K562 (cell line): ENCODE data around the gene ANKS1B. TPM values are rescaled to one million over a fixed set of nuclear protein-coding genes. Genes with fewer than 3 reads are reported as not detected.

Source experiments
- ATAC-seq: fragments of 200-7000 bp; cut with Tn5 transposase; 3 replicates; pipeline ENCODE4 v1.9.1; 2020; ENCODE audit warnings: moderate library complexity
- BruUV-seq: library from RNA; stranded (reverse); fragments of 400-500 nt; replicated peaks from 2 replicates; lab custom pipeline; 2021; lab: Mats Ljungman, UMichigan
- CTCF ChIA-PET: fragments of 300-600 bp; formaldehyde crosslinking; extraction: SDS; loops from one replicate; lab custom pipeline; 2021; ENCODE audit warnings: low intra/inter-chr PET ratio; lab: Yijun Ruan, JAX
- POLR2A ChIA-PET: fragments of 300-600, 350-650 bp; sonication (Branson Sonifier 250); formaldehyde crosslinking; extraction: SDS; loops from one replicate; lab custom pipeline; 2021; ENCODE audit warnings: antibody characterized with exemption, inconsistent platforms; lab: Yijun Ruan, JAX
- DNase-seq, 4 experiments: peaks; one replicate each; pipeline versions ENCODE4 v3.0.0 to v3.0.0-alpha.2; 2011 to 2018; ENCODE audit warnings: low spot score in 3 of 4, mixed read lengths in 3 of 4; ENCODE audit errors: extremely low read depth in 1 of 4
- FAIRE-seq: peaks from 2 replicates; lab custom pipeline; 2011; peaks lifted over from hg19 to GRCh38; lab: Jason Lieb, UNC
- H2AFZ ChIP-seq: 2 replicates; pipeline ENCODE4 v1.6.0; 2011; ENCODE audit warnings: low read depth, low read length, control low read depth, inconsistent platforms
- H3K27ac ChIP-seq: fragments of 200-600 bp; 3 replicates; pipeline ENCODE4 v1.8.0; 2011; ENCODE audit warnings: low read depth, mild to moderate bottlenecking, control low read depth, inconsistent platforms, low read length, moderate library complexity, mixed read lengths; ENCODE audit errors: extremely low read depth
- H3K27me3 ChIP-seq, 2 experiments: fragments of 300-600 bp in 1 of 2; 2 replicates in 1 of 2; 3 replicates in 1 of 2; pipeline versions ENCODE4 v1.6.0 to v1.8.0; 2011; ENCODE audit warnings: inconsistent platforms in 2 of 2, low read length in 2 of 2, mild to moderate bottlenecking in 1 of 2, mixed read lengths in 1 of 2, moderate library complexity in 1 of 2; ENCODE audit not compliant: control insufficient read depth in 2 of 2, insufficient read depth in 2 of 2
- H3K36me3 ChIP-seq: fragments of 300-600 bp; 3 replicates; pipeline ENCODE4 v1.8.0; 2011; ENCODE audit warnings: mild to moderate bottlenecking, low read length, inconsistent platforms; ENCODE audit not compliant: control insufficient read depth, insufficient read depth
- H3K4me1 ChIP-seq, 2 experiments: fragments of 200-600 bp in 1 of 2; replicated peaks in 1 of 2; 2 replicates in 1 of 2; 3 replicates in 1 of 2; pipeline versions ENCODE4 v1.5.1 to v1.8.0; 2011; ENCODE audit warnings: inconsistent platforms in 2 of 2, low read length in 2 of 2, mild to moderate bottlenecking in 1 of 2, mixed read lengths in 1 of 2, moderate library complexity in 1 of 2; ENCODE audit not compliant: control insufficient read depth in 2 of 2, insufficient read depth in 2 of 2
- H3K4me2 ChIP-seq: 2 replicates; pipeline ENCODE4 v1.6.1; 2011; ENCODE audit warnings: low read length, control low read depth, inconsistent platforms, mixed read lengths; ENCODE audit not compliant: insufficient read depth
- H3K4me3 ChIP-seq: fragments of 200-600 bp; sonication (generic), shearing (Covaris generic); 2 replicates; pipeline ENCODE4 v1.5.1; 2016; ENCODE audit warnings: control low read depth, inconsistent platforms
- H3K79me2 ChIP-seq: fragments of 200-600 bp; 3 replicates; pipeline ENCODE4 v1.8.0; 2011; ENCODE audit warnings: low read length, inconsistent platforms; ENCODE audit not compliant: control insufficient read depth, insufficient read depth
- H3K9ac ChIP-seq, 2 experiments: 2 replicates each; pipeline versions ENCODE4 v1.6.0 to v1.6.1; 2011; ENCODE audit warnings: low read depth in 2 of 2, low read length in 2 of 2, control low read depth in 1 of 2, inconsistent platforms in 1 of 2, mild to moderate bottlenecking in 1 of 2, mixed read lengths in 1 of 2; ENCODE audit not compliant: insufficient read depth in 1 of 2
- H3K9me1 ChIP-seq: one replicate; pipeline ENCODE4 v1.6.0; 2011; ENCODE audit warnings: inconsistent platforms, mild to moderate bottlenecking, low read length, moderate library complexity; ENCODE audit not compliant: control insufficient read depth, insufficient read depth
- H3K9me3 ChIP-seq: replicated peaks from 2 replicates; pipeline ENCODE4 v1.5.1; 2011; ENCODE audit warnings: low read depth, low read length, inconsistent platforms; ENCODE audit not compliant: control insufficient read depth, insufficient read depth
- H4K20me1 ChIP-seq: replicated peaks from 2 replicates; pipeline ENCODE4 v1.6.1; 2011; ENCODE audit warnings: low read length, inconsistent platforms, mixed read lengths; ENCODE audit not compliant: control insufficient read depth, insufficient read depth
- ARID2 ChIP-seq: fragments of 450-650 bp; IDR thresholded peaks from 2 replicates; pipeline ENCODE4 v1.6.1; 2017; ENCODE audit warnings: antibody characterized with exemption, mild to moderate bottlenecking
- ASH1L ChIP-seq: fragments of 450-650 bp; IDR thresholded peaks from 2 replicates; pipeline ENCODE4 v1.6.1; 2018; ENCODE audit warnings: borderline replicate concordance, mild to moderate bottlenecking, low read depth; ENCODE audit not compliant: partially characterized antibody
- BMI1 ChIP-seq: fragments of 150-350 bp; IDR thresholded peaks from 2 replicates; pipeline ENCODE4 v1.6.1; 2014; ENCODE audit warnings: low read length
- BRD4 ChIP-seq: fragments of 200-600 bp; sonication (generic); IDR thresholded peaks from 2 replicates; pipeline ENCODE4 v1.6.1; 2017; ENCODE audit warnings: inconsistent platforms
- BRD9 ChIP-seq: fragments of 450-650 bp; IDR thresholded peaks from 2 replicates; pipeline ENCODE4 v1.6.1; 2018; ENCODE audit warnings: low read depth; ENCODE audit not compliant: partially characterized antibody
- CBX2 ChIP-seq: fragments of 200-600 bp; sonication (generic); IDR thresholded peaks from one replicate; pipeline ENCODE4 v1.6.1; 2012; ENCODE audit warnings: mild to moderate bottlenecking, low read length, inconsistent platforms; ENCODE audit not compliant: insufficient read depth, poor library complexity, severe bottlenecking
- DMBX1 ChIP-seq: fragments of 250-450 bp; sonication (Bioruptor Pico); IDR thresholded peaks from 2 replicates; pipeline ENCODE4 v1.8.0; 2022; ENCODE audit warnings: inconsistent platforms, mild to moderate bottlenecking, moderate library complexity, borderline replicate concordance
- IFI16 ChIP-seq: fragments of 250-450 bp; sonication (Bioruptor Pico); IDR thresholded peaks from 2 replicates; pipeline ENCODE4 v2.1.2; 2022; ENCODE audit warnings: mild to moderate bottlenecking, inconsistent platforms
- MCM5 ChIP-seq: fragments of 450-650 bp; IDR thresholded peaks from 2 replicates; pipeline ENCODE4 v1.6.1; 2016; ENCODE audit warnings: low read depth
- MEIS2 ChIP-seq: fragments of 450-650 bp; IDR thresholded peaks from 2 replicates; pipeline ENCODE4 v1.6.1; 2014; ENCODE audit warnings: mild to moderate bottlenecking; ENCODE audit not compliant: partially characterized antibody
- MIER1 ChIP-seq: fragments of 450-650 bp; IDR thresholded peaks from 2 replicates; pipeline ENCODE4 v1.6.1; 2016; ENCODE audit warnings: antibody characterized with exemption, mild to moderate bottlenecking, low read depth
- MLLT1 ChIP-seq, 2 experiments: fragments of 450-650 bp; IDR thresholded peaks; 2 replicates each; pipeline ENCODE4 v1.6.1; 2016
- NFATC3 ChIP-seq: fragments of 450-650 bp; IDR thresholded peaks from 2 replicates; pipeline ENCODE4 v1.6.1; 2017; ENCODE audit warnings: mild to moderate bottlenecking
- PTRF ChIP-seq: fragments of 450-650 bp; IDR thresholded peaks from 2 replicates; pipeline ENCODE4 v1.6.1; 2016; ENCODE audit warnings: mild to moderate bottlenecking, missing genetic modification characterization, missing compliant biosample characterization
- SMARCB1 ChIP-seq: IDR thresholded peaks from 2 replicates; pipeline ENCODE4 v1.6.1; 2011; ENCODE audit warnings: improper control_type of control experiment, low read depth; ENCODE audit not compliant: insufficient read length
- TAF15 ChIP-seq: fragments of 200-400 bp; formaldehyde crosslinking; IDR thresholded peaks from 2 replicates; pipeline ENCODE4 v1.6.1; 2017; ENCODE audit warnings: mild to moderate bottlenecking, low read depth, low read length, moderate library complexity
- ZNF696 ChIP-seq: fragments of 250-450 bp; sonication (Bioruptor Pico); conservative IDR thresholded peaks from 2 replicates; pipeline ENCODE4 v1.4.0; 2020; ENCODE audit warnings: mild to moderate bottlenecking, moderate library complexity
- WGBS: fragments of 100-300 bp; shearing (Covaris generic); methylation state at CpG from one replicate; pipeline ENCODE4 v1.1.6; 2016; ENCODE audit warnings: low coverage, mixed read lengths; ENCODE audit not compliant: insufficient coverage; ENCODE audit errors: missing lambda C conversion rate; 5-methylcytosine and 5-hydroxymethylcytosine counted together
- in situ Hi-C: fragments of 300-500 bp; cut with MboI; formaldehyde crosslinking; loops from 4 replicates; pipeline ENCODE4 v1.15.0; 2018; ENCODE audit warnings: inconsistent platforms, mixed read lengths
- intact Hi-C: fragments of 100-400 bp; cut with micrococcal nuclease; formaldehyde crosslinking; loops from 2 replicates; pipeline ENCODE4 v1.14.2; 2022
- polyA plus RNA-seq, 8 experiments: library from polyadenylated mRNA; depleted of rRNA in 4 of 8; stranded (reverse) in 5 of 8; unstranded in 3 of 8; fragments of >200 nt; fragmentation: Nextera tagmentation in 2 of 8; fragmentation: Illumina TruSeq in 1 of 8; extraction: Ambion mirVana in 2 of 8; extraction: Trizol in 1 of 8; gene quantifications; 2 replicates each; pipeline versions ENCODE4 v1.2.1 to v1.2.3, GENCODE V29; 2011 to 2014; ENCODE audit warnings: inconsistent platforms in 1 of 8, missing spikeins in 1 of 8
- total RNA-seq, 7 experiments: library from RNA; depleted of rRNA in 6 of 7; stranded (reverse); fragments of >200 nt in 6 of 7; fragmentation: Illumina TruSeq in 2 of 7; extraction: Trizol in 2 of 7; gene quantifications; 2 replicates each; pipeline versions ENCODE4 v1.2.1 to v1.2.3, GENCODE V29; 2011 to 2021; ENCODE audit warnings: low replicate concordance in 1 of 7

ANKS1B gene
- total and polyA plus RNA-seq, 9 of the 15 experiments (the other 6 are each of a cell fraction or from before 2014, with no cell fraction given), result 0.04 to 0.47 (median 0.28) TPM; not detected in 4

GRCh38 chr12:98856897-98857540, 1127.7 kb downstream of the ANKS1B start:
- H3K4me2 ChIP-seq, result no peak overlapping the region
- POLR2A ChIA-PET, result interaction anchor here (2.3 kb wide), 1 partner anchor 11 kb away, joined by 5 read pairs; no protein-coding TSS in a partner anchor
- H3K79me2 ChIP-seq, result no peaks in the 10 kb centered on the region
- no peaks in the 10 kb centered on the region for H3K9me3 ChIP-seq
- BruUV-seq, result no TSS peak
- intact Hi-C loops, result no loop called here
- H3K9me1 ChIP-seq, result no peaks in the 10 kb centered on the region
- H2AFZ ChIP-seq, result no peak overlapping the region
- H3K27ac ChIP-seq, result no peak overlapping the region
- ATAC-seq (no peak), FAIRE-seq (no peak), DNase-seq (no peak)
- no peak overlapping the region for H3K9ac ChIP-seq
- H3K4me3 ChIP-seq, result no peak overlapping the region
- peaks cover 8 to 13% of the 10 kb centered on the region in 2 experiments; a peak in 4 of 5 replicates for H3K27me3 ChIP-seq
- no peaks in the 10 kb centered on the region for H3K4me1 ChIP-seq
- no peaks in the 10 kb centered on the region for H3K36me3 ChIP-seq
- WGBS, result 2% methylated on average over 4 of the region's 4 CpGs
- in situ Hi-C loops, result no loop called here
- TF ChIP-seq ZNF696 (CRISPR knock-in tag), result no peak
- no peak for TF ChIP-seq SMARCB1
- TF ChIP-seq IFI16, result no peak
- no peak for TF ChIP-seq BRD9
- H4K20me1 ChIP-seq, result no peaks in the 10 kb centered on the region
- CTCF ChIA-PET, result no interaction called here

- in situ Hi-C loops, result no loop called here
- no peaks in the 10 kb centered on the region for H3K9me3 ChIP-seq
- H3K9ac ChIP-seq, result no peak overlapping the region
- FAIRE-seq (no peak), DNase-seq (no peak), ATAC-seq (no peak)
- no peak overlapping the region for H2AFZ ChIP-seq
- no peak overlapping the region for H3K4me2 ChIP-seq
- ChIA-PET CTCF (no interaction called here), POLR2A (no interaction called here)
- intact Hi-C loops, result no loop called here
- no peaks in the 10 kb centered on the region for H3K9me1 ChIP-seq
- no peaks in the 10 kb centered on the region for H4K20me1 ChIP-seq
- no peaks in the 10 kb centered on the region for H3K4me1 ChIP-seq
- H3K27me3 ChIP-seq, result peaks cover 11 to 13% of the 10 kb centered on the region in 2 experiments; a peak in 4 of 5 replicates
- WGBS, result 0% methylated on average over 2 of the region's 2 CpGs
- BruUV-seq, result no TSS peak
- no peaks in the 10 kb centered on the region for H3K79me2 ChIP-seq
- no peak overlapping the region for H3K27ac ChIP-seq
- no peak overlapping the region for H3K4me3 ChIP-seq
- H3K36me3 ChIP-seq, result no peaks in the 10 kb centered on the region
- TF ChIP-seq MLLT1 (IDR thresholded peaks at IDR 0.05) (no peak), BMI1 (no peak), ASH1L (no peak), MCM5 (no peak), MEIS2 (no peak), CBX2 (no peak), ARID2 (no peak), TAF15 (no peak), DMBX1 (CRISPR knock-in tag) (no peak), MIER1 (no peak), PTRF (tag) (no peak), NFATC3 (no peak), BRD4 (no peak)
Observed at GRCh38 chr12:98852181-98852580, 1132.6 kb downstream of the ANKS1B start.
